Raji (cell line): Measurements from ENCODE around the gene MAP3K7CL.

Source experiments
- POLR2A ChIP-seq: IDR thresholded peaks from 2 replicates; pipeline ENCODE4 v1.6.1; 2011; ENCODE audit warnings: low read depth, low read length, control low read depth; ENCODE audit not compliant: insufficient read depth

Gene MAP3K7CL

DNA sequence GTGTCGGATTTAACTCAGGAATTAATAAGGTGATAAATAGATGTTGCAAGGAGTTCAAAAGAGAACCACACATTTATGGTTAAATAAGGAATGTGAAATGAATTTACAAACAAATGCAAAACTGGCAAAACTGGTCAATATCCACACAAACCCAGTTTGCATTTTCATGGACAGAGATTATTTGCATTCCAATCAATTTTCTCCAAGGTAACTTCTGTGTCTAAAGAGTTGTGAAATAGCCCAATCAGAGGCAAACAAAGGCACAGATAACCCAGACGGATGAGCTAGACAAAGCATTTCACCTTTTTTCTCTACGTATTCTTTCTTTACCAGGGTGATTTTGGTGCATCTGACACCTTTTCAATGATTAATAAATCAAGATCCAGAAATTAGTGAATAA is 63.9 kb downstream of the MAP3K7CL start:
- TF ChIP-seq POLR2A, result no peak

DNA sequence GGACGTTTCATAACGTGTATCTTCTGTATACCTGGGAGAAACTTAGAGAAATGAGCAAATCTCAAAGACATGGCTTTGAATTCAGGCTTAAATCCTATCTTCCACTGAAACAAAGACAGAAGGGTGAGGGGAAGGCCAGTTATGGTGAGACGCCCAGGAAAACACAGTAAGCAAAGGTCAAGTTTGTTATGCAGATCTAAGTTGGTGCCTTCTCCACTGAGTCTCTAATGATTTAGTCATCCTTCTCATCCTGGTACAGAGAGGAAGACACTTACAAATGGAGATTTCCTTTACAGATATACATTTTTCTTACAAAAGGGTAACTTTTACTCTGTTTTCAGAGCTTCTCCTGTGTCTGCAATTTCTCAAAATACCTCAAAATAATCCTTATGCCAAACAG is 64.4 kb downstream of the MAP3K7CL start:
- no peak for TF ChIP-seq POLR2A

DNA sequence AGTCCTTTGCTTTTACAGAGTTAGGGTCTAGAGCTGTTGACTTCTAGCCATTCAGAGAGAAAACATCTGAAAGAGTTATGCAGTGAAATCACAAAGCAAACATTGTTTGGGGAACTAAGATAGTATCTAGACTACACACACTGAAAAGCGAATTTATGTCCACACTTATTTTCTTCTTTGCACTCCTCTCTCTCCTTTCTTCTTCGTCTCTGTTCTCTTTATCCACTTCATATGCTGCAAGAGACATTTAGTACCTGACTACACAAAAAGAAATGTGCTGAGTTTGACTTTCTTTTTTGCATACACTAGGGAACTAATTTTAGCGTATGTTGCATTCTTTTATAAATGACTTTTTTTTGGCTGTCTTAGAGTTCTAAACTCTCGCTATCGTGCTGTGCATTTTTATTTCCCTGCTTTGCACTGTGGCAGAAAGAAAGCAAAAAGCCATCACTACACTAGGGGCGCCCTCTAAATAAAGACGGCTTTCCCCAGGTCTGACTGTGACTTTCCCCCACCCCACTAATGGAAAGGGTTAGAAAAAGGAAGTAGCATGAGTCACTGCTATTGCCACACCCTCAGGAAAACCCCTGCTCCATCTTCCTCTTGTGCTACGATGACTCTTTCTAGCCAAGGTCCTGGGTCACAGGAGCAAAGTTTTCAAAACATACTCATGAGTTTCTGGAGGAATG is 65.7 kb downstream of the MAP3K7CL start:
- TF ChIP-seq POLR2A, result no peak

DNA sequence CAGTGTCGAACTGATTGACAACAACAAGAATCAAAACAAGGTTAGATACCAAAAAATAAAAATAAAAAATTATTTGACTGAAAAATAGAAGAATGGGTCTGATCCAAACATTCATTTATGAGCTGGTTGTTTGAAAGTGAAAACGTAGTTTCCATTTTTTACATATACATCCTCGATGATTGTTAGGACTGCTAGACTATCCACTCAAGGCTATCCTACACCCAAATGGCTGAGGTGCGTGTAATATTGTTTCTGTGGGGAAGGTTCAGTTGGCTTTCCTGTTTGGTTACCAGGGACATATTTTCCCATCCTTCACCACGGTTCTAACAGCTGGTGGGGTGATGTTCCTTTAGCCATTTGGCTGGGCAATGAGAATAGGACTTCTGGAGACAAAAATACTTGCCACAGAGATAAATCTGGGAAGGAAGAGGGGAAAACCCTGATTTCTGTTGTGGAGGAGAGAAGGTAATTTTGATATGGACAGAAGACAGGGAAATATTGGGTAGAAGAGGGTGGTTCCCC is 66.3 kb downstream of the MAP3K7CL start:
- TF ChIP-seq POLR2A, result no peak

GRCh38 chr21:29201186-29201585 is 70.7 kb downstream of the MAP3K7CL start:
- no peak for TF ChIP-seq POLR2A

DNA sequence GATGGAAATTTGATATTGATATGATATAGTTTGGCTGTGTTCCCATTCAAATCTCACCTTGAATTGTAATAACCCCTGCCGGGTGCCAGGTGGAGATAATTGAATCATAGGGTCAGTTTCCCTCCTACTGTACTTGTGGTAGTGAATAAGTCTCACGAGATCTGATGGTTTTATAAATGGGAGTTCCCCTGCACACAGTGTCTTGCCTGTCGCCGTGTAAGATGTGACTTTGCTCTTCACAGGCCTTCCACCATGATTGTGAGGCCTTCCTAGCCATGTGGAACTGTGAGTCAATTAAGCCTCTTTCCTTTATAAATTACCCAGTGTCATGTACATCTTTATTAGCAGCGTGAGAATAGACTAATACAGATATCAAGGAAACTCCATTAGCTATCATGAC is 74.6 kb downstream of the MAP3K7CL start:
- TF ChIP-seq POLR2A, result no peak

DNA sequence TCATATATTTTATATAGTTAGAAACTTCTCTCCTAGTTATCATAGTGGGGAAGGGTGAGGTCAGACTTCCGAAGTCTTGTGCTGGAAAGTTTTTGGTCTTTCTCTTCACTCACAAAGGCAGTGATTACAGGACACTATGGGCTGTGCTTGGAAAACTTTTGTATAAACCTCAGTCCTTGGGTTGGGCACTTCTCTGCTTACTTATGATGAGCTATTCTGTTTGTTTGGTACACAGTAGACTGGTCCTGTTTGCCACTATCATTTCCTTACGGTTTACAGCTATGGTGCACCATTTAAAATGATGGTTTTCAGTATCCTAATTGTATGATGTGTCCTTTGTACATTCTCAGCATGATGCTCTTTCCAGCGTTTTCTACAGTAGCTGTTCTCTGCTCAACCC is 75.5 kb downstream of the MAP3K7CL start:
- TF ChIP-seq POLR2A, result no peak

GRCh38 chr21:29206445-29206844 is 76.0 kb downstream of the MAP3K7CL start:
- no peak for TF ChIP-seq POLR2A

DNA sequence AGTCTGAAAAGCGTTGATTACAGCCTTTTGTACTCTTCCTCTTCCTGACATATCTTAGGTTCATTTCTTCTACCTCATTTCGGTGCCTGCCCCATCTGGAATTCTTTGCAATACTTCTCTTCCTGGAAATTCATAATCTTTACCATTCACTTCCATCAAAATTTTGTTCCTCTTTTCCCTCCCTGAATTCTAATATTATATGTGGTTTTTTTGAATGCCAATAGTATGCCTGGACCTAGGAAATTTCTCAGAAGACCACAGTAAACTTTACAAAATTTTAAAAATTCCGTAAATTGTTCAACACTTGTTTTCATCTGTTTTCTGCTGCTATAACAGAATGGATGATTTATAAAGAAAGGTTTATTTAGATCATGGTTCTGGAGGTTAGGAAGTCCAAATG is 76.8 kb downstream of the MAP3K7CL start:
- TF ChIP-seq POLR2A, result no peak

DNA sequence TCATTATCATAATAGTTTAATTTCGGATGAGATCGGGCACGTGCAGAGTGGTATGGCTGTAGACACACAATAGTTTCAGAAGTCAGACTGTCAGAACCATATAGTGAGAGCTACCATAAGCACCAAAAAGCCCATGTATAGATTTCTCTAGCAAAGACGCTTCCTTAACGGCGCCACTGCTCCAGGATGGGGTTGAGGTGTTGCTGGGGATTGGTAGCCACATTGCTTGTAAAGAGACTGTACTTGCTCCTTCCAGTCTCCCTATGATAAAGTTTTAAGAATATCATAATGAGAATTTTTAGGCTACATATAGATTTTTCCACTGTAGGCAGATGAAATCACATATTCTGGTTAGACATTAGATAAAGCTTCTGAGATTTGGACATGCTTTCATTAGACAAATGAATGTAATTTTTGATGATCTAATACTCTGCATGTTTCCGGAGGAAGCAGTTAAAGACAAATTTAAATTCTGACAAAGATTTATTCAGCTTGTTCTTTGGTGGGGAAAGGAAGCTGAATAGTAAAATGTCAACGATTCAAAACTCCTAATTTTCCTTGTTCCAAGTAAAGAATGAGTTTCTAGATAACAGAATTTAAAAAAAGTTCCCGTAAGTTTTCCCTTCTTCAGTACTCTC is 77.7 kb downstream of the MAP3K7CL start:
- TF ChIP-seq POLR2A, result no peak

GRCh38 chr21:29208682-29209059 is 78.2 kb downstream of the MAP3K7CL start:
- no peak for TF ChIP-seq POLR2A

- no peak for TF ChIP-seq POLR2A
Measured at GRCh38 chr21:29209696-29210095, 79.3 kb downstream of the MAP3K7CL start.

- no peak for TF ChIP-seq POLR2A
Measured at GRCh38 chr21:29211205-29211604, 80.8 kb downstream of the MAP3K7CL start.

GRCh38 chr21:29212446-29212845 is 82.0 kb downstream of the MAP3K7CL start:
- no peak for TF ChIP-seq POLR2A

DNA sequence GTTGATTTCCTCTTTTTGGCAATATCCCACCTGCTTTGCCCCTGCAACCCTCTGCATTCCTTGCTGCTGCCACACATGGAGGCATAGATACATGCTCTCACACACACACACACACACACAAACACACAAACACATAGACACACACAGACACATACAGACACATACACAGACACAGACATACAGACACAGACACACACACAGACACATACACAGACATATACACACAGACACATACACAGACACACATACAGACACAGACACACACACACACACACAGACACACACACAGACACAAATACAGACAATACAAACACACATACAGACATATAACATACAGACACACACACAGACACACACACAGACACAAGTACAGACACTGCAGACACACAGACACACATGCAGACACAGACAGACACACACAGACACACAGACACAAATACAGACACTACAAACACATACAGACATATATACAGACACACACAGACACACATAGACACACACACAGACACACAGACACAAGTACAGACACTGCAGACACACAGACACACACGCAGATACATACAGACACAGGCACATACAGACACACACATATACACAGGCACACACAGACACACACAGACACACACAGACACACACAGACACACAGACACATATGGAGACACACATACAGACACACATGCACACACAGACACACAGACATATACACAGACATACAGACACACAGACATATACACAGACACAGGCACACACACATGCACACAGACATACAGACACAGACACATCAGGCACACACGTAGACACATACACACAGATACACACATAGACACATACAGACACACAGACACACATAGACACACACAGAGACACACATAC is 83.3 kb downstream of the MAP3K7CL start:
- no peak for TF ChIP-seq POLR2A

DNA sequence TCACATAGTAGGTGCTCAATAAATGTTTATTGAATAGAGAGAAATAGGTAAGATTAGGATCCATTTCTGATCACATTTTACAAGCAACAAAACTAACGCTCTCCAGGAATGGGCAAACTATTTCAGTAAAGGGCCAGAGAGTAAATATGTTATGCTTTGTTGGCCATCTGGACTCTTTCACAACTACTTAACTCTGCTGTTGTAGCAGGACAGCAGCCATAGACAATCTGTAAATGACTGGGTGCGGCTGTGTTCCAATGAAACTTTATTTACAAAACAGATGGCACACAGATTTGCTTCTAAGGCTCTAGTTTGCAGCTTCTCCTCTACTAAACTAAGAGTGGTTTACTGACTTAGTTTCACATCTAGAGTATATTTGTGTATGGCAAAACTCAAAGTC is 85.3 kb downstream of the MAP3K7CL start:
- no peak for TF ChIP-seq POLR2A
